Epithelial cell of prostate (primary cell): ENCODE data around the gene HOTAIR.

Experiments
- DNase-seq: peaks from one replicate; pipeline ENCODE4 v3.0.0-alpha.2; 2011; ENCODE audit warnings: low read depth, low spot score
- H3K27ac ChIP-seq: fragments of 450-650 bp; 2 replicates; pipeline ENCODE4 v1.5.1; 2017; ENCODE audit warnings: mild to moderate bottlenecking

HOTAIR gene

GRCh38 chr12:54000116-54001114, 25.7 kb upstream of the HOTAIR start, which contains the start of gene HOXC9:
Gene HOXC9, plus strand, starts transcription at chr12:54000161. Its CDS starts 28 bp downstream, at chr12:54000189.
- no peak for DNase-seq
- no peak within 1 kb of the TSS for H3K27ac ChIP-seq

GRCh38 chr12:53999559-54000115, 24.9 kb upstream of the HOTAIR start:
- no peak for DNase-seq
- no peak overlapping the region for H3K27ac ChIP-seq

GRCh38 chr12:53998900-53999236, 24.1 kb upstream of the HOTAIR start:
- H3K27ac ChIP-seq: no peak overlapping the region
- DNase-seq: no peak

- no peak for DNase-seq
- H3K27ac ChIP-seq: no peak overlapping the region
Observed at GRCh38 chr12:53998110-53998899, 23.6 kb upstream of the HOTAIR start.

- DNase-seq: no peak
- H3K27ac ChIP-seq: no peak overlapping the region
Observed at GRCh38 chr12:53997204-53998109, 22.7 kb upstream of the HOTAIR start.

GRCh38 chr12:53996240-53997203, 21.8 kb upstream of the HOTAIR start:
- DNase-seq: no peak
- H3K27ac ChIP-seq: no peak overlapping the region

- H3K27ac ChIP-seq: no peak overlapping the region
- DNase-seq: no peak
Observed at GRCh38 chr12:53995378-53996239, 20.9 kb upstream of the HOTAIR start.

- H3K27ac ChIP-seq: no peak overlapping the region
- no peak for DNase-seq
Observed at GRCh38 chr12:53995002-53995377, 20.2 kb upstream of the HOTAIR start.

- DNase-seq: no peak
- H3K27ac ChIP-seq: no peak overlapping the region
Observed at GRCh38 chr12:53994264-53995001, 19.7 kb upstream of the HOTAIR start.

GRCh38 chr12:53994009-53994263, 19.2 kb upstream of the HOTAIR start:
- no peak for DNase-seq
- no peak overlapping the region for H3K27ac ChIP-seq

- no peak overlapping the region for H3K27ac ChIP-seq
- DNase-seq: no peak
Observed at GRCh38 chr12:53993162-53994008, 18.6 kb upstream of the HOTAIR start.

GRCh38 chr12:53992377-53992889, 17.7 kb upstream of the HOTAIR start:
- no peak overlapping the region for H3K27ac ChIP-seq
- DNase-seq: no peak

GRCh38 chr12:53991077-53991460, 16.3 kb upstream of the HOTAIR start:
- no peak for DNase-seq
- no peak overlapping the region for H3K27ac ChIP-seq

GRCh38 chr12:53990311-53991076, 15.7 kb upstream of the HOTAIR start:
- no peak for DNase-seq
- no peak overlapping the region for H3K27ac ChIP-seq

GRCh38 chr12:53989227-53990113, 14.7 kb upstream of the HOTAIR start:
- no peak overlapping the region for H3K27ac ChIP-seq
- DNase-seq: no peak
